ENCODE results near the gene KCNT1.

KCNT1 gene

DNA sequence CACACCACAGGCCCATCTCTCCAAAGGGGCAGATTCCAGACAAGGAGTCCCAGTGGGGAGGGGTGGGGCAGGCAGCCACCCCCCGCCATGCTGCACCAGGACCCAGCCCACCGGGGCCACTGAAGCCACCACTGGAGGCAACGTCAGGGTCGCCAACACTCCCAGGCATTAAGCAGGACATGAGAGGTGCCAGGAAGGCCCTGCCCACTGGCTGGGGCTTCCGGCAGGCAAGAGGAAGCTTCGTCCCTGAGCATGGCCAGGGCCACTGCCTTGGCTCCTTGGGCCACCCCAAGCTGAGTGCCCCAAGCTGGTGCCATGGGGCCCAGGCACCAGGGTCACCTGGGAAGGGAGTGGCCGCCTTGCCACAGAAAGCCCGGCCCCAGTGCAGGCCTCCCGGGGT lies 17.5 kb downstream of the KCNT1 start:
- TF ChIP-seq, protein P1, sequence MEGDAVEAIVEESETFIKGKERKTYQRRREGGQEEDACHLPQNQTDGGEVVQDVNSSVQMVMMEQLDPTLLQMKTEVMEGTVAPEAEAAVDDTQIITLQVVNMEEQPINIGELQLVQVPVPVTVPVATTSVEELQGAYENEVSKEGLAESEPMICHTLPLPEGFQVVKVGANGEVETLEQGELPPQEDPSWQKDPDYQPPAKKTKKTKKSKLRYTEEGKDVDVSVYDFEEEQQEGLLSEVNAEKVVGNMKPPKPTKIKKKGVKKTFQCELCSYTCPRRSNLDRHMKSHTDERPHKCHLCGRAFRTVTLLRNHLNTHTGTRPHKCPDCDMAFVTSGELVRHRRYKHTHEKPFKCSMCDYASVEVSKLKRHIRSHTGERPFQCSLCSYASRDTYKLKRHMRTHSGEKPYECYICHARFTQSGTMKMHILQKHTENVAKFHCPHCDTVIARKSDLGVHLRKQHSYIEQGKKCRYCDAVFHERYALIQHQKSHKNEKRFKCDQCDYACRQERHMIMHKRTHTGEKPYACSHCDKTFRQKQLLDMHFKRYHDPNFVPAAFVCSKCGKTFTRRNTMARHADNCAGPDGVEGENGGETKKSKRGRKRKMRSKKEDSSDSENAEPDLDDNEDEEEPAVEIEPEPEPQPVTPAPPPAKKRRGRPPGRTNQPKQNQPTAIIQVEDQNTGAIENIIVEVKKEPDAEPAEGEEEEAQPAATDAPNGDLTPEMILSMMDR (conservative IDR thresholded peaks at IDR 0.05; ENCODE audit: low read depth, low read length) = no peak
- H3K4me3 ChIP-seq (ENCODE audit: low read depth, low read length) = no peak overlapping the region
- no peak for DNase-seq (ENCODE audit: low read depth)

DNA sequence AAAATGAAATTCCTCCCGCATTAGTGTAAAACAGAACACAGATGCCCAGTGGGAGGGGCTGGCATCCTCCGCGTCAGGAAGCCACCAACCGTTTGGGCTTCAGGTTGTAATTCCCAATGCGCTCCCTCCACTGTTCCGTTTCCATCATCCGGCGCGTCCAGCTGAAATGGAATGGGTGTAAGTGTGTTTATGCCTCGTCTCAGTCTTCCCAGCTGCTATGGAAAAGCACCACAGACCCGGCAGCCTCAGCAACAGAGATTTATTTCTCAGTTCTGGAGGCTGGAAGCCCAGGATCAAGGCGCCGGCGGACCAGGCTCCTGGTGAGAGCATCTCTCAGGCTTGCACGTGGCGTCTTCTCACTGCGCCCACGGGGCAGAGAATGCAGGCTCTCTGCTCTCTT lies 20.4 kb downstream of the KCNT1 start:
- no peak for DNase-seq (ENCODE audit: low read depth)
- TF ChIP-seq, protein P1 (conservative IDR thresholded peaks at IDR 0.05; ENCODE audit: low read depth, low read length) = no peak
- H3K4me3 ChIP-seq (ENCODE audit: low read depth, low read length) = no peak overlapping the region

DNA sequence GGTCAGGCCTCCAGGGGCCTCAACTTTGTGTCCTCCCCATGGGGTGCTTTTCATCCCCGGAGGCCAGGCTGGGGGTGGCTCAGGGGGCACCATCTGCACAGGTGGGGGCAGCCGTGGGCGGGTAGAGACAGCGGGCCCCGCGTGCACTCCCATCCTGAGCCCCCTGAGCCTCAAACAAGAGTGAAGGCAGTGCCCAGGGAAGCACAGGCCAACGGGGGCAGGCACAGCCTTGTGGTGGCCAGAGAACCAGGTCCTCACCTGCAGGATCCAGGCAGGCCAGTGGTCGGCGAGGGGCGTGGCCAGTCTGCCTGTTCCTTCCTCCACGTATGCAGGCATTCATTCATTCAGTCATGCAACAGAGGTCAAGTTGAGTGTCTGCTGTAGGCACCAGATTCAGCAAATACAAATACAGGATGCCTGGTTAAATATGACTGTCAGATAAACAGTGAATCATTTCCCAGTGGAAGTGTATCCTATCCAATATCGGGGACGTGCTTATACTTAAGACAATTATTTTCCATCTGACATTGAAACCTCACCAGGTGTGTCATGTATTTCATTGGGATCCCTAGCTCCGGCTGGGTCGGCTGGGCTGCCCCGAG lies 22.3 kb downstream of the KCNT1 start:
- DNase-seq (ENCODE audit: low read depth) = no peak
- TF ChIP-seq, protein P1 (conservative IDR thresholded peaks at IDR 0.05; ENCODE audit: low read depth, low read length) = no peak
- H3K4me3 ChIP-seq (ENCODE audit: low read depth, low read length) = no peak overlapping the region

DNA sequence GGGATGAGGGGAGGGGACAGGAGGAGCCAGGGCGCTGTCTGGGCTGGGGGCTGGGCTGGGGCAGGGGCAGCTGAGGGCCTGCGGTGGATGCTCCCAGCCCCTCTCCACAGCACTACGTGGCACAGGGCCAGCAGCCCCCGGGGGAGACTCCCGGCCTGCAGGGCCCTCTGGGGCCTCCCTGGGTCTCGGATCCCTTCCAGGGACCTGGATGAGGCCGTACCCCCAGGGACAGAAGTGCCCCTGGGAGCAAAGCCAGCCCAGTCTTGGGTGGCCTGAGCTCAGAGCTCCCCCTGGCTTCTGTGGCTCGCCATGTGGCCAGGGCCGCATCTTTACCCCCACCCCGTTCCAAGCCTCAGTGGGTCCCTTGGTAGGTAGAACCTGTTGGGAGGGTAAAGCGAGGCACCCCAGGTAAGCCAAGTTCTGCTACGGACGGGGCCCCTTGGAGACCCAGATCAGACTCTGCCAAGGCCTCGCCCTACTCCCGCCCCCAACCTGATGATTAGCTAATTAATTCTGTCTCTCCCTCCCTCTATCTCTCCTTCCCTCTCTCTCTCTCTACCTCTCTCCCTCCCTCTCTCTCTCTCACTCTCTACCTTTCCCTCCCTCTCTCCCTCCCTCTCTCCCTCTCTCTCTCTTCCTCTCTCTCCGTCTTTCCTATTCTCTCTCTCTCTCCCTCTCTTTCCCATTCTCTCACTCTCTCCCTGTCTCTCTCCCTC lies 24.3 kb downstream of the KCNT1 start:
- H3K4me3 ChIP-seq (ENCODE audit: low read depth, low read length) = no peak overlapping the region
- TF ChIP-seq, protein P1 (conservative IDR thresholded peaks at IDR 0.05; ENCODE audit: low read depth, low read length) = peak; percentile 22
- no peak for DNase-seq (ENCODE audit: low read depth)

DNA sequence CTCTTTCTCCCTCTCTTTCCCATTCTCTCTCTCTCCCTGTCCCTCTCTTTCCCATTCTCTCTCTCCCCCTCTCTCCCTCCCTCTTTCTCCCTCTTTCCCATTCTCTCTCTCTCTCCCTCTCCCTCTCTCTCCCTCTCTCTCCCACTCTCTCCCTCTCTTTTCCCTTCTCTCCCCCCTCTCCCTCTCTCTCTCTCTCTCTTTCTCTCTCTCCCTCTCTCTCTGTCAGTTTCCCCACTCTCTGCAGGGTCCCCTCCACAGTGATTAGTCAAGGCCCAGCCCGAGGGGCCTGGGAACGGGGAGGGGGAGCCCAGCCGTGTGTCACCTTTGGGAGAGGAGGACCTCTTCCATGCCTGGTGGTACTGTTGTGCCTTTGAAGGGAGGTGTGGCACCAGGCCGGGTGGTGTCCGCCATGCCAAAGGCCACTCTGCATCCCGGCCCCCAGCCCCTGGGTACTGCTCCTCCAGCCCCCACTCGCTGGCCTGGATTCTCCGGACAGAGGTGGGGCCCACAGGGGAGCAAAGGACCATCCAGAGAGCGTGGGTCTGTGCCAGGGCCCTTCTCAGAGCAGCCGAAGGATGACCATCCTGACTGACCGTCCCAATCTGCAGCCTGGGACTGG lies 25.4 kb downstream of the KCNT1 start:
- no peak overlapping the region for H3K4me3 ChIP-seq (ENCODE audit: low read depth, low read length)
- TF ChIP-seq, protein P1 (conservative IDR thresholded peaks at IDR 0.05; ENCODE audit: low read depth, low read length) = no peak
- DNase-seq (ENCODE audit: low read depth) = no peak

DNA sequence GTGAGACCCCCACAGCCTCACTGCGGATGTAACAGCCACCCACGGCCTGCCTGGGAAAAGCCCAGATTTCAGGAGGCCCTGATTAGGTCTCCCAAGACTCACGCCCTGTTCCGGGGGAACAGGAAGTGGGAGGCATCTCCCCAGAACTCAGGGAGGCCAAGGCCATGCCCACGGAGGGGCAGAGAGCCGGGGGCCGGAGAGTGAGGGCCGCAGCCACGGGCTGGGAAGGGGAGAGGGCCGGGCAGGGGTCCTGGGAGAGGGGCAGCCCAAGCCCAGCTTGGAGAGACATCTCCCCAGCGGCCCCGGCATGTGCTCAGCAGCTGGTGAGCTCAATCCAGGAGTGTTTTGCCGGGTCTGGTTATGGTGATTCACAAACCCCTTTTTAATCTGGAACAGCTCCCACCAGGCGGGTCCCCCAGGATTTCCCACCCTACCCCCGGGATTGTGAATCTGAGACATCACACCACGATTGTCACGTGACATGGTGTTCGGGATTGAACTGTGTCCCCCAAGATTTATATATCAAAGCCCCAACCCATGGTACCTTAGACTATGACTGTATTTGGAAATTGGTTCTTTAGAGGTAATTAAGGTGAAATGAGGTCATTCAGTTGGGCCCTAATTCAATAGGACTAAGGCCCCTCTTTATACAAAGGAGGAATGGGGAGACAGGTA lies 26.6 kb downstream of the KCNT1 start:
- TF ChIP-seq, protein P1 (conservative IDR thresholded peaks at IDR 0.05; ENCODE audit: low read depth, low read length) = no peak
- no peak overlapping the region for H3K4me3 ChIP-seq (ENCODE audit: low read depth, low read length)

More for the DNA sequence above, 26.6 kb downstream of the KCNT1 start:
- no peak for DNase-seq (ENCODE audit: low read depth)

Data from choroid plexus epithelial cell (primary cell).